T-helper 9 cell (primary cell): ENCODE results near the gene SGTB.
A peak's percentile ranks its signal among the peaks of the same experiment; 100 is the strongest.
"Not testable (repeated sequence)": the region's sequence is repeated elsewhere in the genome, so short reads cannot be mapped to it uniquely, and the experiment has no call there.

Experiments used
- DNase-seq: peaks from one replicate; pipeline ENCODE4 v3.0.0-alpha.2; 2020

The SGTB gene

DNA sequence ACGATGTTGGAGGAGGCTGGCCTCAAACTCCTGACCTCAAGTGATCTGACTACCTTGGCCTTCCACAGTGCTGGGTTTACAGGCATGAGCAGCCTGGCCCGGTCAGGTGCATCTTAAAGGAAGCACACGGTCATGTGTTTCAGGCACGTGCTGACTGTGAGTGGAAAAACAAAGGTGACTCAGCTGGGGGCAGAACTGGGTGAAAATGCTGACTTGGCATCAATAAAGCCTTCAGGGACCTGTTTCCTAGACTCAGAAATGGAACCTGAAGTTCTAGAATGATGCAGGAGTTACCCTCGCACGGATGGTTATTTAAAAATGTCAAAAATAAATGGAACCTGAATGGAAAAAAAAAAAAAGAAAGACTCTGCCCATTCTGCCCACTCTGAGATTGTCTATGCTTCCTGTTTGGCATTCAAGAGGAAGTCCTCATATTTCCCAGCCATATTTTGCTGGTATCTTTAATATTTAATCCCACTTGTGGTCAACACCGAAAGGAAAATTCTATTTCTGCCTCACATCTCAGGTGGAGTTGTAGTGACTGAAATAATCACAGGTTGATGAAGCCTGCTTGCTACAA, 12.4 kb upstream of the SGTB start:
- not testable (repeated sequence) for DNase-seq

DNA sequence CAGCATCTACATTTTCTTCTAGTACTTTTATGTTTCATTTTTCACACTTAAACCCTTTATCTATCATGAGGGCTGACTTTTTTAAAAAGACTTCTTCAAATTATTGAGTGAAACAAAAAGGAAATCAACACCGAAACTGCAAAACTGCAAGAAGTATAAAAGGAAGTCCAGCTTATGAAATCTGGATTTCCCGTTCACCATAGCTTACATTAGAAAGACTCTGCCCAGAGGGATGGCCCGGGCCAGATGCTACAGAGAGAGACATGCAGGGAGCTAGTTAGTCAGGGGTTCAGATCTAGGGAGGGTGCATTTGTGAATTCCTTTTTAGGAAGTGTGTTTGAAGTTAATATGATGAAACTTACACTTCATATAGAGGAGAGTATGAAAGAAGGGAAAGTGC, 10.1 kb upstream of the SGTB start:
- not testable (repeated sequence) for DNase-seq

DNA sequence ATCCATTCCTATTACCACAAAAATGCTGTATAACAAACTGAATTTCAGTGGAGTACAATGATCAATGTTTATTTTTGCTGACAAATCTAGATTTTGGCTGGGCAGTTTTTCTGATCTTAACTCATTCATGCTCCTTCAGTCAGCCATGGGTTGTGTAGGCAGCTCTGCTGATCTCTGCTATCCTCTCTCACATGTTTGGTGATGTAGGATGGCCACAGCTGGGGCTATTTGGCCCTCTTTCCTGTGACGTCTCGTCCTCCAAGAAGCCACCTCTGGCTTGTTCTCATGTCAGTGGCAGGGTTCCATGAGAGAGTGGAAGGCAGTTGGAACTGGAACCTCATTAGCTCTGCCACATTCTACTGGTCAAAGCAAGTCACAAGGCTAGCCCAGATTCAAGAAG, 9.0 kb upstream of the SGTB start:
- DNase-seq = no peak

DNA sequence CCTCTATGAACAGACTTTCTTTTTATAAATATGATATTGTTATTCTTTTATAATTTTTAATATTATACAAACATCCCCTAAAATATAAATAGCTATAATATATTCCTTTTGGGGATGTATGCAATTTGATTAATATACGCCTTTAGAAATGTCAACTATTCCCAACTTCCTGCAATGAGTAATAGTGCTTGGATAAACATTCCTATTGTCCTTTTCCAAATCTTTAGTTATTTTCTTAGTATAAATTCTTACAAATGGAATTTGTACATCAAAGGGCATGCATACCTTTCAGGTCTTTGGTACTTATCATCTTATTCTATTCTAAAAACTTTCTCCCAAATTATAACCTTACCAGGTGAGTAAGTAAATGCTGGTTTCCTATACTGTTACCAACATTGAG, 6.3 kb upstream of the SGTB start:
- DNase-seq = no peak

DNA sequence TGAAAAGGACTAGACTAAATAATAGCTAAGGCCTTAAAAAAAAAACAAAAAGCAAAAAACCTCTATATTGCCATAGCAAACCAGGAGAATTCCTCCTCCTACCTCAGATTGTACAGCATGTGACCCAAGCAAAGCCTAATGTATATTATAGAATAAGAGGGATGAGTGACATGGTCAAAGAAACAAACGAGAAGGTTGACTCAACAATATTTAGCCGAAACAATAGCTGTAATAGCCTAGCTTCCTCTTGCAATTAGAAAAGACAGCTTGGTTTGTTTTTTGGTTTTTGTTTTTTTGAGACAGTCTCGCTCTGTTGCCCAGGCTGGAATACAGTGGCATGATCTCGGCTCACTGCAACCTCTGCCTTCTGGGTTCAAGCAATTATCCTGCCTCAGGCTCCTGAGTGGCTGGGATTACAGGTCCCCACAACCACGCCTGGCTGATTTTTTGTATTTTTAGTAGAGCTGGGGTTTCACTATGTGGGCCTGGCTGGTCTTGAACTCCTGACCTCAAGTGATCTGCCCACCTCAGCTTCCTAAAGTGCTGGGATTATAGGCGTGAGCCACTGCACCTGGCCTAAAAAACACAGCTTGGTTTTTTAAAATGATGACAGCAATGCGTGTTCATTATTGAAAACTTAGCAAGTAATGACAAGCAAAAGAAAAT, 5.7 kb upstream of the SGTB start:
- no peak for DNase-seq

DNA sequence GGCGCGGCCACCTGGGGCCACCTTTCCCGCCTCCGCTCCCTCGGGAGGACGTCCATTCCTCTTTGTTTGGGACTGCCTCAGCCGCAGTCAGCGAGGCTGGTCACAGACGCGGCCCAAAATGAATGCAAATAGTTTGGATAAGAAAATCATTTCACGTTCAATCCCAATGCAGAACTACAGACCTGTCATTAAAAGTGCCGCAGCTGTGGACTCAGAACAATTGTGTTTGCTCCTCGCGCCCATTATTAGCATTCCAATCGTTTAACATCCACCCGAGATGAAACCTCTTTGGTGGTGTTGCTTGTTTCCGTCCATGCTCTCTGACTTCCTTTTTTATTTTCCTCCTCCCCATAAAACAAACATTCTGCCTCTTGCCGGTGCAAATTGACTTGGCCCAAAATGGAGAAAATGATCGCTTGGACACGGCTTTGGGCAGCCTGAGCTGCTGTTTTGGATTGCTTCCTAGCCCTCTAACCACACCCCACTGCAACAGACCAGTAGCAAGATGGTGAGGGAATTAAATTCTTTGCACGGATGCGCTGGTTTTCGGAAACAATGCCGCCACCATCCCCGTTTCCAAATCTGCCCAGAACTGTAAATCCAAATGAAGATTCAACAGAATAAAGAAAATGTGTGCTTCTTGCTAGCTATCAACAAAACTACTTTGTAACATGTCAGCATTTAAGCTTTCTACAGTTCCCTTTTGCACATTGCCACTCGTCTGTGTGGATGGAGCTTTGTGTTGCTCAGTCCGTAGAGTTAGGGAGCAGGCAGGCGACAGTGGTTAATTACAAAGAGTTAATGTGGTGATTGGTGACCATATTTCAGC, 880 bp upstream of the SGTB start:
- no peak for DNase-seq

DNA sequence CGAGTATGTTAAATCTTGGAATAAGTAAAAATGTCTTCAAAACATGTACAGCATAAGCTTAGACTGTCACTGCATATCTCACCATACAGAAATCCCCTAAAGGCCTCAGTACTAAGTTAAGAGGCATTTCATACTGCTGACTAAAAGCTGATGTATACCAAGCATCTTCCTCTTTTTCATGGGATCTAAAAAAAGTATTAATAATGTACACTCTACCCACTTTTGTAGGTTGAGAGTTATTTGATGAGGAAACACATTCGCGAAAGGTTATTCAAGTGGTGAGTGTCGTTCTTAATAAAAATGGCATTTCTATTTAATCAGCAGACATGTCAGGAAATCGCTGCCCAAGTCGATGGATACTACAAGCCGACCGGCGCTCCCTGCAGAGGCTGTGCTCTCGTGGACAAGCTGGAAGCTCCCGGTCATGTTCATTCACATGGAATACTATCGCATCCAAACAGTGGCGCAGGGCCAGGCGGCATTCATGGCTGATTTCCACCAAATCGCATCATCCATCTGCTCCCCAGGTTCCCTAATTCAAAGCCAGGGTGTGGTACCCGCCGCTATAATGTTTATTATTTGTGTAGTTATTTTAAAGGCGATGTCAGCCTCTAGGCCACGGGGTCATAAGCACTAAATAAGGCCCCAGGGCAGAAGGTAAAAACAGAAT, 724 bp downstream of the SGTB start:
- peak; percentile 7 for DNase-seq

DNA sequence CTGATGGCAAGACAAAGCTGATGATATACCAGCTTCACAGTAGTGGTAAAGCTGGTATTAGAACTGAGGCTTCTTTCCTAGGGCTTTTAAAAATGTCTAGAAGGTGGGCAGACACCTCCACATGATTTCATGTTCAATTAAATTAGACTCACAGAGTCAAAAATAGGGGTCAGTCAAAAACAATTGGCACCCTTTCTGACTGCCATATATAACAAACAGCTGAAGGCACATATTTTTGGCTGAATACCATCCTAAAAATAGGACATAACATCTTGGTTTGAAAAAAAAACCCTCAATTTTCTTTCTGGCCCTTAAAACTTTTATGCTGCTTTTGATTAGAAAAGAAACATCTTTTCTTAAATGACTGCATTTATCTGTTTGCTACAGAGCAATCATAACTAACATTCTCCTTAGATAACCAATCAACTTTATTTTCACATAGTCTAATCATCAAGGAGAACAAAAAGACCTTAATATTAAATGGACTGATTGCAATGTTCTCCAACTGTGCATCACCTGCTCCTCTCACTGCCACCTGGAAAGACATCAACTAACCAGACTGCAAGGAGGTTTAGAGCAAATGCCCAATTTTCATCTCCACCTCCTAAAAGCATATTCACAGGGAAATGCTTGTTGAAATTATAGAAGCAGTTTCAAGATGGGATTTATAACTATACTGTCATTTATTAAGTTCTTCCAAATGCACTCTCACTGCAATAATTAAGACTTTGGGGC, 3.2 kb downstream of the SGTB start:
- DNase-seq = no peak

DNA sequence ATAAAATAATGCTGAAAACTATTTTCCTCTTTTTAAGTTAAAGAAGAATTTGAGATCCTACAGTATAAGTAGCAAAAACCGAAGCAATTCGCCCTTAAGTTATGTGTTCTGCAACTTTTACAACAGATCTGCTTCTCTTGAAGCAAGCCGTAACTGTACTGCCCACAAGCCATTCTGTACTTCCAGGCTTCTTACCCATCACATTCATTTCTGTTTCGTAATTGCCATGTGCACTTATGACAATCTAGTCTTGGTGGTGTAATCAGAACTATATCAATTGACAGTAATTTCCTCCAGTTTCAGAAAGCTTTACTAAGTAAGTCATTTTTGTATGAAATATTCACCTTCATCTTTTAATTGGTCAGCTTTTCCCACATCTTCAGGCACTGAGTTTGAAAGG, 13.8 kb downstream of the SGTB start:
- no peak for DNase-seq

DNA sequence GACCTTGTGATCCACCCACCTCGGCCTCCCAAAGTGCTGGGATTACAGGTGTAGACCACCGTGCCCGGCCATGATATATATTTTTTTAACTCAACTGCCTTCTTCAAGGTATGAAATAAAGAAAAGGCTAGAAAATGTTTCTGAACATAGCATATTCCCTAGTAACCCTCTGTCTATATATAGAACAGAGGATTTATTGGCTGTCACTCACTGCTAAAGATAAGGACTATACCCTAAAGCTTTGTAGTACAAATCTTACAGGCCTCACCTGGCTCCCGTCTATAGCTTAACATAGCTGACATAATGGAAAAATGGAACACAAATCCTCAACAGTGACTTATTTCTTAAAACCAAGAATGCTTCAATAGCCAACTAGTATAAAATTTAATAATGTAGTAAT, 14.2 kb downstream of the SGTB start:
- DNase-seq = no peak

DNA sequence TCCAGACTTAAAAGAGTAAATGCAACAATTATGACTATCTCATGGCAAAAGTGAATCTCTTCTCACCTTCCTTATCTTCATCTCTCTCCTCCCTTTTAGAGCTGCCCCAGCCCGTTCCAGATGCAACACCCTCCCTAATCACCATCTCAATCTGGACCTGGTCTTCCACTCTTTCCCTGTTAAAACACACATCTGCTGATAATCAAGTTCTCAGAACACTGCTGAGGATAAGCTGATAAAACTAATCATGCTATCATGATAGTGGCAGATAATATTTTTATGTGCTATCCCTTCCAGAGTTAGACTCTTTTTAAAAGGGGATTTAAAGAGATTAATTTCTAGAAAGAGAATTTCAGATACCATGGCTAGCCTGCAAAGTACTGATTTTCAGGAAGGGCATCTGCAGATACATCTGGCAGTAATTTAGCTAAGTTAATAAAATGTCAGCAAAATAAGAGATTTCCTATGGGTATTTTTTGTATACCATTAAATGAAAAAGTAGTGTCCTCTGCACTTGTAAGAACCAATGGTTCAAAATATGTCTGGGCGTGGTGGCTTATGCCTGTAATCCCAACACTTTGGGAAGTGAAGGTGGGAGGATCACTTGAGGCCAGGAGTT, 17.2 kb downstream of the SGTB start:
- DNase-seq = no peak

DNA sequence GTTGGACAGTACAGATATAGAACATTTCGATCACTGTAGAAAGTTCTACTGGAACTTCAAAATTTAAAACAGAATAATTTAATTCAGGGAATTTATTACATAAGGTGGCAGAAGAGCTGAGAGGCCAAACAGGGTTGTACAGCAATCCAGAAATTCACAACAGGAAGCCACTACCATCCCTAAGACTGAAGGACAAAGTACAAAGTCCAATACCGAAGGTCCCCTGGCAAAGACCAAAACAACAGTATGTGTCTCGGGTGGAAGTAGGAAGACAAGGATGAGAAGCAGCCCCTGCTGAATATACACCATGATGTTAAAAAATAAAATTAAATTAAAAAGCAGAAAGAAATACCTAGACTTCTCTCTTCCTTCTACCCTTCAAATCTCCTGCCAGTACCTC, 19.9 kb downstream of the SGTB start:
- DNase-seq = no peak

DNA sequence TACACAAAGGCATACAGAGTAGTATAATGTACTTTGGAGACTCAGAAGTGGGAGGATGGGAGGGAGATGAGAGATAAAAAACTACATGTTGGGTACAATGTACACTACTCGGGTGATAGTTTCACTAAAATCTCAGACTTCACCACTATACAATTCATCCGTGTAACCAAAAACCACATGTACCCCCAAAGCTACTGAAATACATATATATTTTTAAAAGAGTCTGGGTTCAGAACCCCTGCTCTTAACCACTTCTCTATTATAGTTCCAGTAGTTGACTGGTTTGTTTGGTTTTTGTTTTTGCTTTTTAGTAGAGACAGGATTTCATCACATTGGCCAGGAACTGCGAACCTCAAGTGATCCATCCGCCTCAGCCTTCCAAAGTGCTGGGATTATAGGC, 22.6 kb downstream of the SGTB start:
- DNase-seq = no peak

DNA sequence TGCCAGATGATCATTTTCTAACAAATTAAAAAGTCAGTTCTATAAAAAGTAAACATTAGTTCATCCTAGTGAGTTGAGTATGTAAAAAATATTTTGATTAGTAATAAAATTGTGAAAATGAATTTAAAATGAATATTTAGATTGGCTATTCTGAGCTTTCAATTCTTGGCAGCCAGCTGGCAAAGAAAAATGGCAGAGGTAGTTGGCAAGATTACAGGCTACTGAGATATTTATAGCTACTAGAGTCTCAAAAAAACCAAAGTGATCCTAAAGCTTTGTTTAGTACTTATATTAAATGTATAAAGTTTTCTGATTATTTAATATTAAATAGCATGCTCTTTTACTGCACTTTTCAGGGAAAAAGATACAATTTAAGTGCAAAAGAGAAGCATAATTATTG, 25.0 kb downstream of the SGTB start:
- no peak for DNase-seq

DNA sequence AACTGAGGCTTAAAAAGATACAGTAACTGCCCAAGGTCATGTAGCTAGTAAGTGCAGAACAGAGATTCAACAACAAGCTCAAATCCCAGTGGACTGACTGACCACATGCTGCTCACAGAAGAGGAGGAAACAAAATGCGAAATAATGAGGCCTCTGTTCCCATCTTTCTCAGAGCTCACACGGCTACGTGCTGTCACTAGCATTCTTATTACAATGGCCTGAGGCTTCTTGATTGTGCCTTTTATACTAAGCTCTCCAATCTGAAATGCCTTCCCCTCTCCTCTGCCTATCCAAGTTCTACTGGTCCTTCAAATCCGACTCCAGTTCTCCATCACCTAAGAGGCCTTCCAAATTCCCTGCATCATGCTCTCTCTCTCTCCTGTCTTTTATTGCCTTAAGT, 26.0 kb downstream of the SGTB start:
- no peak for DNase-seq

DNA sequence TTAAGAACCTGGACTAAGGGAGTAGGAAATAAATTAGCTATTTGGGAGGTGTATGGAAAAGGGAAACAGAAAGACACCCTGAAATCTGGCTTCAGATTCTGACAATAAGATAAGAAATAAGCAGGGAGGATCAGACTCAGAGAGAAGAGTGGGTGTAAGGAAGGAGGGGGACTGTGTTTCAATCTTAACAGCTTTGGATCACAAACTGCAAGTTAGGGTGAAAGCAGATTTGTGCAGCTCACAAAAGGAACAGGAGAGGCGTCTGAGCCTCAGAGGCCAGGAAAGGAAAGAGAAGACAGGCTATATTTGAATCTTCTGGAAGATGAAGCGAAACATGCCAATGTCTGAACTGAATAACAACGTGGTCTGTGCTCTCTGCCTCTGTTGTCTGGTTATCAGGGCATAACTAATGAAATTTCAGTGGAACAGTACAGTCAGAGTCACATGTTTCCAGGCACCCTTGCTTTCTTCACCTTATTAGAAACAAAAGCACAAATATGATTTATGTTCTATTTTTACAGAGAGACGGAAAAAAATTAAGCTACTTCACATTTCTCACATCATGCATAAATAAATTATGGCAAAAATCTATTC, 26.6 kb downstream of the SGTB start:
- DNase-seq = no peak

DNA sequence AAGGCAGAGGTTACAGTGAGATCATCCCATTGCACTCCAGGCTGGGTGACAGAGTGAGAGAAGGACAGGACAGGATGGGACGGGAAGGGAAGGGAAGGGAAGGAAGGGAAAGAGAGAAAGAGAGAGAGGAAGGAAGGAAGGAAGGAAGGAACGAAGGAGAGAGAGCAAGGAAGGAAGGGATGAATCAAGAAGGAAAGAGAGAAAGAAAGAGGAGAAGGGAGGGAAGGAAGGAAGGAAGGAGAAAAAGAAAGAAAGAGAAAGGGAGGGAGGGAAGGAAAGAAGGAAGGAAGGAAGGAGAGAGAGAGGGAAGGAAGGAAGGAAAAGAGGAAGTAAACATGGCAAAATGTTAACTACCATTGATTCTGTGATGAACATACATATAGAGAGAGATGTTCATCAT, 28.8 kb downstream of the SGTB start:
- DNase-seq = no peak

DNA sequence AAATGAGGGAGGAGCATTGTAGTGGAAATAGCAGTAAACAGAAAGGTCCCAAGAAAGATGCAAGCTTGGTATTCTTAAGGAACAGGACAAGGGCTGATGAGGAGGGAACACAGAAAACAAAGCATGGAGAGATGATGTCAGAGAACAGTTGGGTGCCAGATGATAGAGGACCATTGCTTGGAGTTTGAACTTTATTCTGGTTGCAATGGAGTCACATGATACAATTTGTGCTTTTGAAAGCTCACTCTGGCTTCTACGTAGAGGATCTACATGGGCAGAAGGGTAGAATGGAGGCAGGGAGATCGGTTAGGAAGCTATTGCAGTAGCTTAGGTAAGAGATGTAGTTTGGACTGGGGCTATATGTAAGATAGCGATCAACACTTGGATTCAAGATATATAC, 39.8 kb downstream of the SGTB start:
- DNase-seq = no peak

DNA sequence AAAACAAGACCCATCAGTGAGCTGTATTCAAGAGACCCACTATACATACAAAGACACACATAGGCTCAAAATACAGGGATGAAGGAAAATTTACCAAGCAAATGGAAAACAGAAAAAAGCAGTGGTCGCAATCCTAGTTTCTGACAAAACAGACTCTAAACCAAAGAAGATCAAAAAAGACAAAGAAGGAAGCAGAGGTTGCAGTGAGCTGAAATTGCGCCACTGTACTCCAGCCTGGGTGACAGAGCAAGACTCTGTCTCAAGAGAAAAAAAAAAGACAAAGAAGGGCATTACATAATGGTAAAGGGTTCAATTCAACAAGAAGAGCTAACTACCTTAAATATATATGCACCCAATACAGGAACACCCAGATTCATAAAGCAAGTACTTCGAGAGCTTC, 45.9 kb downstream of the SGTB start:
- not testable (repeated sequence) for DNase-seq

DNA sequence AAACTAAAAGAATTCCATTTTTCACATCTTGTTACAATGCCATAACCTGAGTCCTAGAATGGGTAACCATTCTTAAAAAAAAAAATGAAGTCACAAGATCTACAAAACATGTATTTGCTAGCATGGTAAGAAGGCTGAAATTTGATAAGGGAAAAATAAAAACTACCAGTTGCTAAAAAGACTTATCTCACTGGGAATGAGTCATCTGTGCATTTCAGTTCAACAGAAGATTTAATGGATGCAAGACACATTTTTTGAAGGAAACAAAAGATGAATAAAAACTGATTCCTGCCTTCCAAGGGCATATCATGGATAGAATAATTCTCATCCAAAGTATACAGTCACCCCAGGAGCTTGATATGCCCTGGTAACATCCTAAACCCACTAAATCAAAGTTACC, 47.2 kb downstream of the SGTB start:
- DNase-seq = no peak

DNA sequence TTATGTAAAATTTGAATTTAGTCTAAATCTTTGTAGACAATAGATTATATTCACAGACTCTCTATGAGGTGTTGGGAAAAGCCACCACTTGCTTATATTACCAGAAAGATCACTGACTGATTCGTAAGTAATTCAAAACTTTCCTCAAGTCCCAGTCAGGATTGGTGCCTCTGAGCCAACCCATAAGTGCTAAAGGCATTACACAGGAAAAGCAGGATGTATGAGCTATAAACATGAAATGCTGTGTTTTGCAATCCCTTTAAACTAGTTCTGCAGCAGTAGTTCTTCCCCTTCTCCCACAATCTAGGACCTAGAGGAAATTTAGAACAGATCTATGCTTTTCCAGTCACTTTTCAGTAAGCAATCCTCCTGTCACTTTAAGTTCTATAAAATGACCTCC, 49.1 kb downstream of the SGTB start:
- DNase-seq = no peak

DNA sequence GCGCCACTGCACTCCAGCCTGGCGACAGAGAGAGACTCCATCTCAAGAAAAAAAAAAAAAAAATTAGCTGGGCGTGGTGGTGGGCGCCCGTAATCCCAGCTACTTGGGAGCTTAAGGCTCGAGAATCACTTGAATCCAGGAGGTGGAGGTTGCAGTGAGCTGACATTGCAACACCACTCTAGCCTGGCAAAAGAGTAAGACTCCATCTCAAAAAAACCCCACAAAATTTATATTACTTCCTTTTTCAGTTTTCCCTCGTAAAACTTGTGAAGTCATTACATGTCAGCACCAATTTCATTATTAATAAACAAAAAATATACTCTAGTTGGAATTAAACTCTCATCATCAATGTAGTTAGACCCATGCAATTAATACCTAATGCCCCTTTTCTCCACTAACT, 53.2 kb downstream of the SGTB start:
- no peak for DNase-seq
